ENCODE data around the gene AMH. TPM values are rescaled to one million over a fixed set of nuclear protein-coding genes. Genes with fewer than 3 reads are reported as not detected.
A peak's percentile ranks its signal among the peaks of the same experiment; 100 is the strongest.

Gene AMH
- total and polyA plus RNA-seq, 7 experiments from 2014 or later: 0.37 to 12.9 (median 4.6) TPM; not detected in 2

DNA sequence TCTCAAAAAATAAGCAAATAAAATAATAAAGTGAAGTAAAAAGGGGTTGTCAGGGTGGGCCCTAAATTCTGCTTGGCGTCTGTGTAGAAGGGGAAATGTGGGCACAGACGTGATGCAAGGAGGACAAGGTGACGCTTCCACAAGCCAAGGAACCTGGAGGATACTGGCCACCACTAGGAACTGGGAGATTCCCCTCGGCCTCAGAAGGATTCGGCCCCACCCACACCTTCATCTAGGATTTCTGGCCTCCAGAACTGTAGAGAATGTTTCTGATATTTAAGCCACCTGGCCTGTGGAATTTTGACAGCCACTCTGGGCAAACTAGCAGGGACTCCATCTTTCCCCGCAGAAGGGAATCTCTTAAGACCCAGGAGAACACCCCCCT lies 14.1 kb upstream of the AMH start:
- peak overlapping the region; percentile 75 for H3K4me3 ChIP-seq (ENCODE audit: low read length)
- intact Hi-C loops (cut with micrococcal nuclease): loop anchor here (1.0 to 5.0 kb wide), 4 partner anchors 79 to 237 kb away; partner anchors contain the start of gene LMNB2 (in 1 of the 2)
- Mint-ChIP-seq H3K4me3 (peak overlapping the region; percentile 82 to 100 (median 96)), H3K4me1 (peaks cover 29 to 54% (median 44%) of the 10 kb centered on the region in 7 donors), H3K9me3 (peaks cover 0 to 12% (median 0%) of the 10 kb centered on the region in 11 donors), H3K36me3 (peaks cover 3 to 21% (median 14%) of the 10 kb centered on the region in 5 donors), H3K27me3 (peaks cover 0 to 5% (median 0%) of the 10 kb centered on the region in 5 donors), H3K27ac (peak overlapping the region; percentile 68 to 91 (median 77))
- ATAC-seq (no peak), DNase-seq (no peak)
- POLR2A ChIA-PET: interaction anchor here (0.8 to 2.4 kb wide), 4 partner anchors 35 to 907 kb away, joined by 3 to 28 read pairs (median 6); partner anchors contain the start of gene TIMM13
- no peaks in the 10 kb centered on the region for H3K9me3 ChIP-seq (ENCODE audit: control insufficient read depth in 2 of 3, low read length in 3 of 3)
- H3K4me1 ChIP-seq (ENCODE audit: control insufficient read depth in 2 of 2, insufficient read depth in 2 of 2, low read length in 2 of 2): peaks cover 27 to 35% of the 10 kb centered on the region in 2 donors
- CTCF ChIA-PET: interaction anchor here (0.6 to 1.5 kb wide), 4 partner anchors 40 to 754 kb away, joined by 3 to 7 read pairs (median 6); partner anchors contain the start of genes LSM7 and SPPL2B
- peak overlapping the region; percentile 93 for H3K27ac ChIP-seq (ENCODE audit: low read depth, low read length)
- peaks cover 0 to 38% (median 0%) of the 10 kb centered on the region in 3 experiments for H3K36me3 ChIP-seq (ENCODE audit: control insufficient read depth in 2 of 3, insufficient read depth in 3 of 3, low read length in 3 of 3)
- no peaks in the 10 kb centered on the region for H3K27me3 ChIP-seq (ENCODE audit: control insufficient read depth in 2 of 2, insufficient read depth in 2 of 2, low read length in 2 of 2)

DNA sequence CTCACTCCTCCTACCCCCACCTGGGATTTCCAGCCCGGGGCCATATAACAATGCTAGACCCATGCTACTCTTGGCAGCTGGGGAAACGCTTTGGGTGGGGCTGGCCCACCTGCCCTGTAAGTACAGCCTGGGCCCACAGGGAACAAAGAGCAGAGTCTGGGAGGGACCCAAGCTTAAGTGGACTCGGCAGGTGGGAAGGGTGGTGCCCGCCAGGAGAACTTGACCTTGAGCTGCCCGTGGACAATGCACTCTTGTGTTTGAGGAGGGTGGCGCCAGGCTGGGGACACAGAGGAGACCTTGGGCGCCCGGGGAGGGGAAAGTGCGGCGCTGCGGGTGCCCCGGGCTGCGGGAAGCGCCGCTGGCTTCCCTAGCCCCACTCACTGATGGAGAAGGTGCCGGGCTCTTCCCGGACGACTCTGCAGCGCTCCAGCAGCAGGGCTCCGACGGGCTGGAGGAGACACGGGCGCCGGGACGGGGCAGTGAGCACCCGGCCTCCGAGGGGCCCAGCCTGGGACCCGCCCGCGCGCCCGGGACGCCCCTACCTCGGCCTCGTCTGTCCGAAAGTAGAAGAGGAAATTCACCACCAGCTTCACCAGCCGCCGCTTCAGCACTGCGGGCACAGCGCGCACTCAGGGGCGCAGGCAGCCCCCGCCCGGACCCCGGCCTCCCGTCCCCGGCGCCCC lies 13.6 kb upstream of the AMH start:
- peak overlapping the region; percentile 68 to 91 (median 77) for H3K27ac Mint-ChIP-seq
- ChIA-PET CTCF (interaction anchor here (0.6 to 1.5 kb wide), 10 partner anchors 17 to 753 kb away, joined by 3 to 7 read pairs (median 4); partner anchors contain the start of genes AP3D1, LSM7 and SPPL2B), POLR2A (interaction anchor here (0.6 to 2.4 kb wide), 11 partner anchors 18 to 906 kb away, joined by 3 to 28 read pairs (median 3); partner anchors contain the start of gene TIMM13)
- no peaks in the 10 kb centered on the region for H3K27me3 ChIP-seq (ENCODE audit: control insufficient read depth in 2 of 2, insufficient read depth in 2 of 2, low read length in 2 of 2)
- peak in 3 of 9 donors; percentile 19 to 27 (median 27) for DNase-seq
- ATAC-seq: no peak
- peak overlapping the region; percentile 93 for H3K27ac ChIP-seq (ENCODE audit: low read depth, low read length)
- H3K4me1 Mint-ChIP-seq: peaks cover 34 to 59% (median 48%) of the 10 kb centered on the region in 7 donors
- intact Hi-C loops (cut with micrococcal nuclease): loop anchor here (1.0 to 5.0 kb wide), 20 partner anchors 17 to 547 kb away; partner anchors contain the start of genes AP3D1 (in 2 of the 2), LSM7 (in 2 of the 2), SPPL2B (in 2 of the 2) and TIMM13 (in 2 of the 2)
- H3K4me3 Mint-ChIP-seq: peak overlapping the region; percentile 82 to 100 (median 97)
- no peaks in the 10 kb centered on the region for H3K9me3 ChIP-seq (ENCODE audit: control insufficient read depth in 2 of 3, low read length in 3 of 3)
- peaks cover 0 to 12% (median 0%) of the 10 kb centered on the region in 11 donors for H3K9me3 Mint-ChIP-seq
- H3K36me3 ChIP-seq (ENCODE audit: control insufficient read depth in 2 of 3, insufficient read depth in 3 of 3, low read length in 3 of 3): peaks cover 0 to 33% (median 0%) of the 10 kb centered on the region in 3 experiments
- H3K27me3 Mint-ChIP-seq: peaks cover 0 to 5% (median 0%) of the 10 kb centered on the region in 5 donors
- H3K4me3 ChIP-seq (ENCODE audit: low read length): peak overlapping the region; percentile 75
- H3K4me1 ChIP-seq (ENCODE audit: control insufficient read depth in 2 of 2, insufficient read depth in 2 of 2, low read length in 2 of 2): peaks cover 32 to 40% of the 10 kb centered on the region in 2 donors
- H3K36me3 Mint-ChIP-seq: peaks cover 3 to 23% (median 14%) of the 10 kb centered on the region in 5 donors

- Mint-ChIP-seq H3K4me3 (peak overlapping the region; percentile 96 to 100 (median 98)), H3K27ac (peak overlapping the region in 8 of 9 donors; percentile 96 to 99 (median 98)), H3K9me3 (peaks cover 0 to 12% (median 0%) of the 10 kb centered on the region in 11 donors), H3K4me1 (peaks cover 39 to 64% (median 52%) of the 10 kb centered on the region in 7 donors), H3K36me3 (peaks cover 3 to 23% (median 14%) of the 10 kb centered on the region in 5 donors), H3K27me3 (peaks cover 0 to 5% (median 0%) of the 10 kb centered on the region in 5 donors)
- H3K4me3 ChIP-seq (ENCODE audit: low read length): peak overlapping the region; percentile 75
- peaks cover 37 to 45% of the 10 kb centered on the region in 2 donors for H3K4me1 ChIP-seq (ENCODE audit: control insufficient read depth in 2 of 2, insufficient read depth in 2 of 2, low read length in 2 of 2)
- ATAC-seq (no peak), DNase-seq (no peak)
- POLR2A ChIA-PET: interaction anchor here (0.6 to 2.4 kb wide), 11 partner anchors 18 to 412 kb away, joined by 3 to 28 read pairs (median 3); partner anchors contain the start of gene TIMM13
- no peaks in the 10 kb centered on the region for H3K27me3 ChIP-seq (ENCODE audit: control insufficient read depth in 2 of 2, insufficient read depth in 2 of 2, low read length in 2 of 2)
- peak overlapping the region; percentile 93 for H3K27ac ChIP-seq (ENCODE audit: low read depth, low read length)
- intact Hi-C loops (cut with micrococcal nuclease): loop anchor here (1.0 to 5.0 kb wide), 19 partner anchors 17 to 547 kb away; partner anchors contain the start of genes AP3D1 (in 2 of the 2), LSM7 (in 2 of the 2), SPPL2B (in 2 of the 2) and TIMM13 (in 2 of the 2)
- H3K9me3 ChIP-seq (ENCODE audit: control insufficient read depth in 2 of 3, low read length in 3 of 3): no peaks in the 10 kb centered on the region
- CTCF ChIA-PET: interaction anchor here (0.6 to 1.5 kb wide), 9 partner anchors 17 to 92 kb away, joined by 3 to 7 read pairs (median 3); partner anchors contain the start of genes AP3D1, LSM7 and SPPL2B
- peaks cover 0 to 28% (median 0%) of the 10 kb centered on the region in 3 experiments for H3K36me3 ChIP-seq (ENCODE audit: control insufficient read depth in 2 of 3, insufficient read depth in 3 of 3, low read length in 3 of 3)
Observed at GRCh38 chr19:2236064-2236313, 13.1 kb upstream of the AMH start.

- peaks cover 0 to 12% (median 0%) of the 10 kb centered on the region in 11 donors for H3K9me3 Mint-ChIP-seq
- Histone ChIP-seq H3K4me1 (ENCODE audit: control insufficient read depth in 2 of 2, insufficient read depth in 2 of 2, low read length in 2 of 2) (peaks cover 42 to 50% of the 10 kb centered on the region in 2 donors), H3K27me3 (ENCODE audit: control insufficient read depth in 2 of 2, insufficient read depth in 2 of 2, low read length in 2 of 2) (no peaks in the 10 kb centered on the region), H3K4me3 (ENCODE audit: low read length) (peak within 1 kb of the TSS; percentile 75), H3K9me3 (ENCODE audit: control insufficient read depth in 2 of 3, low read length in 3 of 3) (no peaks in the 10 kb centered on the region), H3K36me3 (ENCODE audit: control insufficient read depth in 2 of 3, insufficient read depth in 3 of 3, low read length in 3 of 3) (peaks cover 0 to 23% (median 0%) of the 10 kb centered on the region in 3 experiments), H3K27ac (ENCODE audit: low read depth, low read length) (peak within 1 kb of the TSS; percentile 93)
- ChIA-PET CTCF (interaction anchor here (0.7 to 1.5 kb wide), 7 partner anchors 16 to 85 kb away, joined by 3 to 7 read pairs (median 4); partner anchors contain the start of gene AP3D1), POLR2A (interaction anchor here (0.6 to 9.7 kb wide), 14 partner anchors 17 to 411 kb away, joined by 3 to 163 read pairs (median 4); partner anchors contain the start of genes AMH, GADD45B, JSRP1 and TIMM13)
- intact Hi-C loops (cut with micrococcal nuclease): loop anchor here (1.0 to 5.0 kb wide), 19 partner anchors 16 to 546 kb away; partner anchors contain the start of genes AP3D1 (in 2 of the 2), LSM7 (in 2 of the 2), SPPL2B (in 2 of the 2) and TIMM13 (in 2 of the 2)
- peaks cover 0 to 5% (median 0%) of the 10 kb centered on the region in 5 donors for H3K27me3 Mint-ChIP-seq
- ATAC-seq (peak; percentile 90), DNase-seq (peak; percentile 96 to 100 (median 100))
- H3K27ac Mint-ChIP-seq: peak within 1 kb of the TSS; percentile 96 to 99 (median 98)
- H3K4me1 Mint-ChIP-seq: peaks cover 41 to 69% (median 57%) of the 10 kb centered on the region in 7 donors
- H3K4me3 Mint-ChIP-seq: peak within 1 kb of the TSS; percentile 96 to 100 (median 98)
- peaks cover 3 to 23% (median 14%) of the 10 kb centered on the region in 5 donors for H3K36me3 Mint-ChIP-seq
Observed at GRCh38 chr19:2236314-2237050, 12.6 kb upstream of the AMH start, which contains the start of the genes PLEKHJ1 and SF3A2. TSS of gene PLEKHJ1 (minus strand) at chr19:2236329. CDS start at chr19:2236248, 81 bp downstream. TSS of gene SF3A2 (plus strand) at chr19:2236824. CDS start at chr19:2243419, 6,595 bp downstream.

GRCh38 chr19:2237051-2237868 lies 11.9 kb upstream of the AMH start:
- peak overlapping the region; percentile 75 for H3K4me3 ChIP-seq (ENCODE audit: low read length)
- H3K27me3 ChIP-seq (ENCODE audit: control insufficient read depth in 2 of 2, insufficient read depth in 2 of 2, low read length in 2 of 2): no peaks in the 10 kb centered on the region
- Mint-ChIP-seq H3K27ac (peak overlapping the region; percentile 89 to 99 (median 96)), H3K4me3 (peak overlapping the region; percentile 88 to 100 (median 97)), H3K9me3 (peaks cover 0 to 11% (median 0%) of the 10 kb centered on the region in 11 donors), H3K36me3 (peaks cover 3 to 23% (median 15%) of the 10 kb centered on the region in 5 donors), H3K27me3 (peaks cover 0 to 5% (median 0%) of the 10 kb centered on the region in 5 donors), H3K4me1 (peaks cover 42 to 77% (median 62%) of the 10 kb centered on the region in 7 donors)
- peak overlapping the region; percentile 93 for H3K27ac ChIP-seq (ENCODE audit: low read depth, low read length)
- ChIA-PET CTCF (interaction anchor here (0.6 to 3.1 kb wide), 6 partner anchors 22 to 172 kb away, joined by 3 to 25 read pairs (median 4); no protein-coding TSS in a partner anchor), POLR2A (interaction anchor here (0.7 to 9.7 kb wide), 8 partner anchors 18 to 375 kb away, joined by 3 to 163 read pairs (median 6); partner anchors contain the start of genes AMH, GADD45B, JSRP1 and TIMM13)
- peaks cover 0 to 21% (median 0%) of the 10 kb centered on the region in 3 experiments for H3K36me3 ChIP-seq (ENCODE audit: control insufficient read depth in 2 of 3, insufficient read depth in 3 of 3, low read length in 3 of 3)
- no peak for ATAC-seq
- DNase-seq: no peak
- intact Hi-C loops (cut with micrococcal nuclease): loop anchor here (2.0 to 5.0 kb wide), 5 partner anchors 16 to 546 kb away; partner anchors contain the start of genes LMNB2 (in 1 of the 2) and SGTA (in 1 of the 2)
- H3K4me1 ChIP-seq (ENCODE audit: control insufficient read depth in 2 of 2, insufficient read depth in 2 of 2, low read length in 2 of 2): peaks cover 47 to 57% of the 10 kb centered on the region in 2 donors
- H3K9me3 ChIP-seq (ENCODE audit: control insufficient read depth in 2 of 3, low read length in 3 of 3): no peaks in the 10 kb centered on the region
